UCSD-AML1 (cell line): ENCODE results near the gene MAP3K4.

Source experiments
- DNase-seq: peaks from one replicate; lab custom pipeline; 2025; ENCODE audit not compliant: unreplicated experiment; lab: John Stamatoyannopoulos, UW

Gene MAP3K4

DNA sequence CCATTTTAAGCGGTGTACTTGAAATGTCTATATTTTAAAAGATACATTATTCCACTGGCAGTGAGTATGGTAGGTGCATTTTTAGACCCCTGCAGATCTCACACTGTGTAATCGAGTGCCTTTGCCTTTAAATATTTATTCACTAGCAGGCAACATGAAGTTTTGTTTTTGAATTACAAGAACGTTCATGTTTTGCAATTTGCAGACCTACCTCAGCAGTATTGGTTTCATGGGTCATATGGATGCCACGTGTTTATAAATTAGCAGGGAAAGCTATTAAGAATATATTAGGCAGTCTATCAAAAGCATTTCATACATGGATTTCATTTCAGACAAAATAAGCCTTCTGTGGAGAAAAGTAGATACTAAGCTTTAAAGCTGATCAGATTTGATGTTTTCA is 7.2 kb downstream of the MAP3K4 start:
- DNase-seq, result no peak

- DNase-seq, result no peak
Measured at GRCh38 chr6:160999516-160999915, 7.9 kb downstream of the MAP3K4 start.

DNA sequence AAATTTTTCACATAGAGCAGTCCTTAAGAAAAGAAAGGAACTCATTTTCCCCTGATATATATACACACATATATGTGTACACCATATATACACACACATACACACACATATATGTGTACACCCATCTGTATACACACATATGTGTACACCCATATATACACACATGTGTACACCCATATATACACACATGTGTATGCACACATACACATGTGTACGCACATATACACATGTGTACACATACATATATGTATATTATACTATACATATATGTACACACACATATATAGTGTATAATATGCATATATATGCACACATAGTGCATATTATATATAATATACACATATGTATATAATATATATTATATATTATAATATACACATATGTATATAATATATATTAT is 9.1 kb downstream of the MAP3K4 start:
- no peak for DNase-seq

DNA sequence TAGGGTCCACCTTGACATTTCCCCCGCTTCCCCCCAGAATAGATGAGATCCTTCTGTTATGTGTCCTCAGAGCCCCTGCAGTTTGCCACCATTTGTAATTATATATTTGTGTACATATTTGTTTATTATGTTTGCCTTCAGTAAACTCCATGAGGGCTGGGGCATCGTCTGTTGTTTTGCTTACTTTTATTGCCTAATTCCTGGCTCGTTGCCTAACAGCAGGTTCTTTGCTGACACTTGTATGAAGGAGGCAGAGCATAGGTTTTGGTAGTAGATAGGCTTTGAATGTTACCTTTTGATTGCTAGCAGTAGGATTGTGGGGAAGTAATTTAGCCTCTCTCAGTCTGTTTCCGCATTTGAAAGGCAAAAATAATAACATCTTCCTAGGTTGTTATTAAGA is 9.9 kb downstream of the MAP3K4 start:
- DNase-seq, result no peak

DNA sequence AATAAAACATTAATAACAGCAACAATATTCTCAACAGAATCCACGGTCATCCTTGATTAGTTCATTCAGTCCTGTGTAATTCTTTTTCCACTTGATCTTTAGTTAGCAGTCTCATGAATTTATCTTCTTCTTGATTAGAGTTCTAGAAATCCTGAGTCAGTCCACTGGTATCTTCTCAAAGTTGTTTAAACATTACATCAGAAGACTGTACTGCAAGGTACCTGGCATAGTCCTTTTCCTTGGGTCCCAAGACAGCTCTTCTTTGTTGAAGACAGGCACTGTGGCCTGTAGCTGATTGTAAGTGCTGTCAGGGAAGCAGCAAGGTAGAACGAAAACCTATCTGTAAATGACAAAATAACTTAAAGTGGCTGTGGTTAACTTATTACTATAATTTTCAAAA is 11.8 kb downstream of the MAP3K4 start:
- no peak for DNase-seq

GRCh38 chr6:161008245-161008644 is 16.7 kb downstream of the MAP3K4 start:
- no peak for DNase-seq

- no peak for DNase-seq
Measured at GRCh38 chr6:161009991-161010390, 18.4 kb downstream of the MAP3K4 start.

- no peak for DNase-seq
Measured at GRCh38 chr6:161010418-161010817, 18.8 kb downstream of the MAP3K4 start.

GRCh38 chr6:161011492-161012480 is 20.2 kb downstream of the MAP3K4 start:
- no peak for DNase-seq

DNA sequence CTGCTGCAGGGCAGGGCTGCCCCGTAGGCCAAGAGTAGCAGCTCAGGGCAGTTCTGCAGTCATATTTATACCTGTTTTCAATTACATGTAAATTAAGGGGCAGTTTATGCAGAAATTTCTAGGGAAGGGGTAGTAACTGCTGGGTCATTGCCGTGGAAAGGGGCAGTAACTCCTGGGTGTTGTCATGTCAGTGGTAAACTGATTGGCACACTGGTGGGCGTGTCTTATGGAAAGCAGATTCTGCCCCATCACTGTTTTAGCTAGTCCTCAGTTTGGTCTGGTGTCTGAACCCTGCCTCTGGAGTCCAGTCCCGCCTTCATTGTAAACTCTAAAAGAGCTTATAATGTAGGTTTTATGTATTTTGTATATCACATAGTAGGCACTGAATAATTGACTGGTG is 22.1 kb downstream of the MAP3K4 start:
- DNase-seq, result no peak

DNA sequence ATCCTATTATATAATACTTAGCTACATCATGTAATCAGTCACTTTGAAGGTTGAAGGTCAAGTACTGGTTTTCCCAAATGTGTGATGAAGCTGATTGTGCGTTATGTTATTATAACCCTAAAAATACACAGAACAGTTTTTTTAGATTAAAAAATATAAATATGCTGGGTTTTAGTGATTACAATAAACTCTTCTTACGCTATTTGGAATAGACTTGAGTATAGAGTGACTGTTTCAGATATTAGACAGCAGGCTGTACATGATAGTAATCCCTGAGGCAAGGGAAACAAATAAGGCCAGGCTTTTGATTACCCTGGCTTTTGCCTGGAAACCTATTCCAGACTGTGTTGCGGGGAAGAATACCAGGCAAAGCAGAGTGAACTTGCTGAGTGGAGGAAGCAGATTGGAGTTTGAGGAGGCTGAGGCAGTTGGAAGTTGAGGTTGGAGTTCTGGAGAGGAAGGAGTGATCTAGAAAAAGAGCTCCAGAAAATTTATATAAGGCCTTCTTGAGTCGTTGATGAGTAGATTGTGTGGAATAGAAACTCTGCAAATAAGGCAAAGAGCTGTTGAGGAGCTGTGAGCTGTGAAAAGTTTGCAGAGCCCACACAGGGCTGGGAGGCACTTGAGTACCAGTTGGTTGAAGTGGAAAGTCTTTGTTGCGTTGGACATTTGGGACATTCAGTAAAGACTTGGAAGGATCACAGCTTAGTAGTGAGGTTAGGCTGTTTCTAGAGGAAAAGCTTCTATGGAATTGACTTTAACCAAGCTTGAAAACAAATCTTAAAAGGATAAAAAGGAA is 26.4 kb downstream of the MAP3K4 start:
- DNase-seq, result no peak

- DNase-seq, result no peak
Measured at GRCh38 chr6:161019324-161019839, 27.8 kb downstream of the MAP3K4 start.

- DNase-seq, result no peak
Measured at GRCh38 chr6:161021543-161021942, 30.0 kb downstream of the MAP3K4 start.

DNA sequence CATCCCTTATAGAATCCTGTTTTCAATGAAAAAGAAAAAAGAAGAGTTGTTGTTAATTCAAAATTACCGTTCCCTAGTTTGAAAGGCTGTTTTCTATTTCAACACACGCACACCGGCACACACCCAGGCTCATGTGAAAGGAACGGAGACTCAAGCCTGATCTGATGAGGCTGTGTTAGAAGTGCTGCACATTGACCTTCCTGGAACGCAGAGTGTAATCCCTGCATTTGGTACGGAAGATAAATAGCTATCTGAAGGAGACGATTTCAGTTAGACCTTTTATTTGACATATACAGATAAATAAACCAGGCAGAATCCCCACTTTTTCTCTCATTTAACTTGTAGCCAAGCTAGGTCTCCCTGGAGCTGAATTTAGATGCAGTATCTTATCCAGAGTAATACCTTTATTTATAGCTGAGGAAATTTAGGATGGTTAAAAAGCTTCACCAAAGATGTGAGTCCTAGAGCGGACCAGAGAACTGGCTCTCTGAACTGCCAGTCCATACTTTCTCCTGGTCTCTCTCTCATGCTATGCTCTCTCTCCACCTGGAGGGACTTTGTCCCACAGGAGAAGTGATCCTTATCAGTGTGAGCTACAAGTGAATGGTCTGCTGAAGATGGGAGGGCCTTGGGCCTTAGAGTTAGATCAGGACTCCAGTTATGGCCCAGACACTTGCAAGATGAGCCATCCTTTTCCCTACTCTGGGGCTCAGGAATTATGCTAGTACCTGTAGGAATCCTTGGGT is 30.6 kb downstream of the MAP3K4 start:
- no peak for DNase-seq

- no peak for DNase-seq
Measured at GRCh38 chr6:161023316-161023715, 31.7 kb downstream of the MAP3K4 start.

GRCh38 chr6:161024364-161024920 is 32.9 kb downstream of the MAP3K4 start:
- DNase-seq, result no peak

DNA sequence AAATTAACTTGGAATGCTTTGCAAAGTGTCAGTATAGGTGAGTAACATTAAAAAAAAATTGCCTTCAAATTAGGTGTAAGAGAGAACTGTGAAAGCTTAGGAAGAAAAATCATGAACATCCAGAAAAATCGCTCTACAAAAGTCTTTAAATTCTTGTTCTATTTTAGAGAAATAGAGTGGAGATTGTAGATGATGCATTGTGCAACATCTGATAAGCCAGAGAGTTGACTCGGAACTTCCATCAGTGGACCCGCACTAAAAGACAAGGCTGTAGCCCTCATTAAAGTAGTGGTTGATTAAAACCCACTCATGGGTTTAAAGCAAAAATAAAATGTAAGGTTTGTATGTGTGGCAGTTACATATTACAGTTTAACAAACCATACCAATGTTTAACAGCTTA is 35.8 kb downstream of the MAP3K4 start:
- DNase-seq, result no peak

DNA sequence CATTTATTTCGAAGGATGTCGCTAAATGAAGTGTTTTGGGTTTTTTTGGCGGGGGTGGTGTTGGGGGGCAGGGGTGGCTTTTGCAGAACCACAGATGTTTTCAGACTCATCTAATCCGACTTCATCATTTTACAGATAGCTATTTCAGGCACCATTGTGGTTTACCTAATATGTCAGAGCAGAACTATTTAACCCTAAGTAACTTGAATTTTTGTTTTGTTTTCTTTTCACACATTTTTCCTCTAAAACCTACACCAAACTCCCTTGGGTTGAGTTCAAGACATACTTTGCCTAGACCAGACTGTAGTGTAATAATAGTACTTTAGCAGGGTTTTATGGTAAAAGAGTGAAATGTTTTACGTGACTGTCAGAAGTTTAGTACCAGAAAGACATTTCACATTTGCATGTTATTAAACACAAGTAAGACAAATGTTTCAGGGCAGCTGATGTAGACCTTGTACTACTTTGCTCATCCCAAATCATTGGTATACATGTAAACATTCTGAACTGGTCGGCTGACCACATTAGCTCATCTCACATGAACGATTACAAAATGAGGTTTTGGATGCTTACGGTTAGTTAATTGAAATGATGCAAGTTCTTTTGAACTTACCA is 37.7 kb downstream of the MAP3K4 start:
- no peak for DNase-seq

GRCh38 chr6:161031721-161032495 is 40.3 kb downstream of the MAP3K4 start:
- DNase-seq, result no peak

GRCh38 chr6:161033667-161034066 is 42.1 kb downstream of the MAP3K4 start:
- no peak for DNase-seq
